GM18870 (cell line): ENCODE results near the gene MRPL44.

ENCODE experiments used
- ATAC-seq: cut with Tn5 transposase; IDR thresholded peaks from one replicate; pipeline ENCODE4 v1.9.1; 2021; ENCODE audit warnings: moderate library complexity; ENCODE audit not compliant: unreplicated experiment

MRPL44 gene

GRCh38 chr2:223969856-223970255 lies 12.6 kb downstream of the MRPL44 start:
- ATAC-seq = no peak

GRCh38 chr2:223970343-223971128 lies 13.3 kb downstream of the MRPL44 start:
- ATAC-seq = no peak

- ATAC-seq = no peak
Observed at GRCh38 chr2:223971731-223972130, 14.5 kb downstream of the MRPL44 start.

- no peak for ATAC-seq
Observed at GRCh38 chr2:223972656-223973102, 15.4 kb downstream of the MRPL44 start.

- no peak for ATAC-seq
Observed at GRCh38 chr2:223973606-223974005, 16.3 kb downstream of the MRPL44 start.

- ATAC-seq = no peak
Observed at GRCh38 chr2:223976635-223977226, 19.5 kb downstream of the MRPL44 start.

GRCh38 chr2:223978451-223978850 lies 21.2 kb downstream of the MRPL44 start:
- ATAC-seq = no peak

GRCh38 chr2:223979730-223980396 lies 22.6 kb downstream of the MRPL44 start:
- ATAC-seq = no peak

GRCh38 chr2:223980397-223980735 lies 23.1 kb downstream of the MRPL44 start:
- ATAC-seq = no peak

GRCh38 chr2:223980803-223981202 lies 23.5 kb downstream of the MRPL44 start:
- no peak for ATAC-seq

- ATAC-seq = no peak
Observed at GRCh38 chr2:223981241-223981640, 24.0 kb downstream of the MRPL44 start.

GRCh38 chr2:223989206-223989855 lies 32.1 kb downstream of the MRPL44 start:
- ATAC-seq = no peak

GRCh38 chr2:223989856-223990232 lies 32.6 kb downstream of the MRPL44 start:
- no peak for ATAC-seq

GRCh38 chr2:223991611-223992010 lies 34.3 kb downstream of the MRPL44 start:
- no peak for ATAC-seq

- ATAC-seq = peak; percentile 84
Observed at GRCh38 chr2:223993634-223994232, 36.5 kb downstream of the MRPL44 start.

- ATAC-seq = no peak
Observed at GRCh38 chr2:223994562-223995162, 37.4 kb downstream of the MRPL44 start.

- no peak for ATAC-seq
Observed at GRCh38 chr2:223995569-223995968, 38.3 kb downstream of the MRPL44 start.

- no peak for ATAC-seq
Observed at GRCh38 chr2:223996391-223996790, 39.1 kb downstream of the MRPL44 start.

- no peak for ATAC-seq
Observed at GRCh38 chr2:223997938-223998337, 40.7 kb downstream of the MRPL44 start.

GRCh38 chr2:223998948-223999347 lies 41.7 kb downstream of the MRPL44 start:
- no peak for ATAC-seq

- no peak for ATAC-seq
Observed at GRCh38 chr2:223999862-224000261, 42.6 kb downstream of the MRPL44 start.
